HG02588 (cell line): ENCODE data around the gene CLDND2.

Experiments
- ATAC-seq: cut with Tn5 transposase; IDR thresholded peaks from one replicate; pipeline ENCODE4 v1.9.1; 2021; ENCODE audit warnings: mild to moderate bottlenecking, moderate library complexity; ENCODE audit not compliant: unreplicated experiment

The CLDND2 gene

DNA sequence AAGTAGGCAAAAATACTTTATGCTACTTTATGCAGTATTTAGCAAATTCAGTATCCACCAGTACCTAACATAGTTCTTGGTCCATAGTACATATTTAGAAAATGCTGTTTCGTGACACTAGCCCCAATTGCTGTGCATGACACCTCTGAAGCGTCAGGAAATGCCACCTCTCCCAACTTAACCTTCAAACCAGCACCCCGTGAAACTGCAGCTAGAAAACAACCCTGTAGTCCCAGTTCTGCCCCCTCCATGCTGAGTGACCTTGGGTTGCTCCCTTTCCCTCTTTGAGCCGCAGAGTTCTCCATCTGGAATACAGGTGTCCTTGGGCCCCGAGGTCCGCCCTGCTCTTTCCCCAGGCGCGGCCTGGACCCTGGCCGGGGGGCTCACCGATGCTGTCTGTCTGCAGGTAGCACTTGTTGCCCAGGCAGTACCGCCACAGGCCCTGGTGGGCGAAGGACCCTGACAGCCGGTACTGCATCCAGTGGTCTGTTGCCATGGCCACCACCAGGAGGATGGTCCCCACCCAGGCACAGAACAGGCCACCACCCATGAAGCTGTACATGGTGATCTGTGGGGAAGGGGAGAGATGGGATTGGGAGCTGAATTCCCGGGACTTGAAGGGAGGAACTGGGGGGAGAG, 18.2 kb upstream of the CLDND2 start:
- ATAC-seq = no peak

DNA sequence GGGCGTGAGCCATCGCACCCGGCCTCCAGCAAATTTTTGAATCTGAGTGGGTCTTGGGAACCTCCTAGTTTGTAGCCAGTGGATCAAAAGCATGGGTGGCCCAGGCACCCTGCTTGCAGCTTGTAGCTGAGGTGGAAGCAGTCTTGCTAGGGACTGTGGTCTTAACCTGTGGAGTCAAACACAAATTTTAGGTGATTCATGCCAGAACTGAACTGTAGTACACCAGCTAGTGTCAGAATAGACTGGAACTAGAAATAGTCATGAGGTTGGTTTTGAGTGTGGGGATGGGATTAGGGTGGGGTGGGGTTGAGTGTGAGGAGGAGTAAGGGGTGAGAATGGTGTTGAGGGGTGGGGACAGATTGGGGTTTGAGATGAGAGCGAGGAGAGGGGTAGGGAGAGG, 13.2 kb upstream of the CLDND2 start:
- ATAC-seq = no peak

DNA sequence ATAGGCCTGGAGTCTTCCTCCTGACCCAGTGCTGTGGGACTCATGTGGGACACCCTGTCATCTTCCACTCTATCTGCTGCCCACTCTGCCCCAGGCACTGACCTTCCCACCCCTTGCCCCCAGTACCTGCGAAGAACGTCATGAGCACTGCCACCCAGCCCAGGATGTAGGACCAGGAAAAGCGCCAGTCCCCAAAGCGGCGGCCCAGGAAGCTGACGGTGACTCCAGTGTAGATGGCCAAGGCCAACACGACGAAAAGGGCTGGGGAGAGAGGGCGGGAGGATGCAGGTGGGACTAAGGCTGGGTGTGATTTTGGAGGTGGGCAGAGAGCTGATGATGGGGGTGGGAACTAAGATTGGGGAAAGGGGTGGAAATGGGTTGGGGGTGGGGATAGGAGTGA, 11.6 kb upstream of the CLDND2 start:
- no peak for ATAC-seq

DNA sequence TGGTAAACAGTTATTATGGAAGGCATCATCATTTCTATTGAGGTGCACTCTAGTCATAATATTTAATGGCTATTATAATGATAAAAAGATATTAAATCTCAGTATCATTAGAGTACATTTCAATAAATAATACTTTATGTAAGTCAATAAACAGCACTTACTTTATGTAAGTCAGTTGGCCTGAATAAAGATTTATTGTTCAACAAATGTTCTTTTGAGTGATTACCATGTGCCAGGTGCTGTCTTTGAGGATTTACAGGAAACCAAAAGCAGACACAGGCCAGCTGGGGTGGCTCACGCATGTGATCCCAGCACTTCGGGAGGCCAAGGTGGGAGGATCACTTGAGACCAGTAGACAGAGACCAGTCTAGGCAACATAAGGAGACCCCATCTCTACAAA, 8.6 kb upstream of the CLDND2 start:
- no peak for ATAC-seq

DNA sequence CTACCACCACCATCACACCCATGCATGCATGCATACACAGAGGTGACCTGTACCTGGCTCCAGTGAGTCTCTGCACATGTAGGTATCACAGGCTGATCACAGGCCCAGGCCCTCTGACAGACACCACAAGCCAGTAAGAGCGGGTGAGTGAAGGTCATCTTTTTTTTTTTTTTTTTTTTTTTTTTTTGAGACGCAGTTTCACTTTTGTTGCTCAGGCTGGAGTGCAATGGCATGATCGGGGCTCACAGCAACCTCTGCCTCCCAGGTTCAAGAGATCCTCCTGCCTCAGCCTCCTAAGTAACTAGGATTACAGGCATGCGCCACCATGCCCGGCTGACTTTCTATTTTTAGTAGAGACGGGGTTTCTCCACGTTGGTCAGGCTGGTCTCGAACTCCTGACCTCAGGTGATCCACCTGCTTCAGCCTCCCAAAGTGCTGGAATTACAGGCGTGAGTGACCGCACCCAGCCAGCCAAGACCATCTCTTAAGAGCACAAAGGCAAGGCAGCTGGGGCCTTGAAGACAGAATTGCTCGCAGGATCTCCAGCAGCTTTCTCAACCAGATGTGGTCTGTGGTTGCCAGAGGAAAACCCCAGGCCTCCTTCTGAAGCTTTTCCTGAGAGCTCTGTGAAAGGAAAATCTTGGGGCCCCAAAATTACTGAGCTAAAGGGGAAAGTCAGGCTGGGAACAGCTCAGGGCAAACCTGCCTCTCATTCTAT, 6.9 kb upstream of the CLDND2 start:
- no peak for ATAC-seq

DNA sequence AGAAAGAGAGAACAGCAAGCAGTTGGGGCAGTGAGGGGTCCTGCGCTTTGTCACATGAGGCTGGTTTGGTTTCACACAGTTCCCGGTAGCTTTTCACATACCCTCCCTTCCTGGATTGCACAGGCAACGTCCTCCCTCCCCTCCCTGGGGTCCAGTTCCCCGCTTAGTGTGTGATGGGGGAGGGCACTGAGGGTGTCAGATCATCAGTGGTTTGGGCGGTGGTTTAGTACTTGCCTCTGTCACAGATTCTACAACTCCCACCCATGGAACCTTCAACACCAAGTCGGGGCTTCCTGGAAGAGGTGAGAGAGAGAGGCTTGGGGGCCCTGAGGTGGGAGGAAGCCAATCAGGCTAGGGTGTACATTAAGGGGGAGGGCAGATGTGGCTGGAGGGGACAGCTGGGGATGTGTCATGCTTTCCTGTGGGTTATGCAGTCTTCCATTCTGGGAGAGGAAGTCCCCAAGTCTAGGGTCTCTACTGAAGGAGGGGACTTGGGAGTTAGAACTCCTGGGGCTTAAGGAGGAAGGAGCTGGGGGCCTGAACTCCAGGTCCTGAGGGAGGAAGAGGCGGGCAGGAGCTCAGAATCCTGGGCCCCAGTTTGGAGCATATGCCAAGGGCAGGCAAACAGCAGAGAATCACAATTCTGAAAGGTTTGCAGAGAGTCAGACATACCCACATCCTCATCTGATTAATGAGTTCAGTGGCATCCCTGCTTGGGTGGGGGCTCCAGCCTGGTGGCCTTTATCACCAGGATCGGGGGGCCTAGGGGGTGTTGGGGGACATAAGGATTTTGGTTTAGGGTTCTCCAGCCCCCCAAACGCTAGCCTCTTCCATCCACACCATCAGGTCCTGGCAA, 4.1 kb upstream of the CLDND2 start, which contains the start of gene NKG7:
TSS of gene NKG7 (minus strand) at position 6 of the 856 bp plus-strand sequence. CDS start 119 bp downstream, outside the sequence.
- ATAC-seq = no peak

DNA sequence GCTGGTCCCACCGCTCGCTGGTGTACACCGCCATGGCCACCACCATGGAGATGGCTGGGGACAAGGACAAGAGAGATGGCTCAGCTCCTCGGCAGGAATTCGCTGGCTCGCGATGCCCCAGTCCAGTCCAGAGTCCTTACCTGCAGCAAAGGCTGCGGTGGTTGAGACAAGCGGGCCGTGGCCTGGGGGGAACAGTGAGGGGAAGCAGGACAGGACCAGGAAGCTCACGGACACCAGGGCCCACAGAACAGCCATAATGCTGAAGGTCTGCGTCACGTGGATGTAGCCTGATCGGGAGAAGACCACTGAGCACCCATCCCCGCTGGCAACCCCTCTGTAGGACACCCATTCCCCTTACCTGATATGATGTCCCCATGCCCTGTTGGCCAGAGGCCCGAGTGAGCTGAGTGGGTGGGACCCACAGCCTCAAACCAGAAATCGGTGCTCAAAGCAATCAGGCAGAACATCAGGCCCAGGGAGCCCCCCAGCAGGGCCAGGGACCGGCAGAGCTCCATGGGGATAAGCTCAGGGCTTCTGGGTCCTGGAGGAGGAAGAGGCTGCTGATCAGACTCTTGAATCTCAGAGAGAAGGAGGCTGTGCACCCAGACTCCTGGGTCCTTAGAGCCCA, 3.3 kb upstream of the CLDND2 start:
- ATAC-seq = no peak

DNA sequence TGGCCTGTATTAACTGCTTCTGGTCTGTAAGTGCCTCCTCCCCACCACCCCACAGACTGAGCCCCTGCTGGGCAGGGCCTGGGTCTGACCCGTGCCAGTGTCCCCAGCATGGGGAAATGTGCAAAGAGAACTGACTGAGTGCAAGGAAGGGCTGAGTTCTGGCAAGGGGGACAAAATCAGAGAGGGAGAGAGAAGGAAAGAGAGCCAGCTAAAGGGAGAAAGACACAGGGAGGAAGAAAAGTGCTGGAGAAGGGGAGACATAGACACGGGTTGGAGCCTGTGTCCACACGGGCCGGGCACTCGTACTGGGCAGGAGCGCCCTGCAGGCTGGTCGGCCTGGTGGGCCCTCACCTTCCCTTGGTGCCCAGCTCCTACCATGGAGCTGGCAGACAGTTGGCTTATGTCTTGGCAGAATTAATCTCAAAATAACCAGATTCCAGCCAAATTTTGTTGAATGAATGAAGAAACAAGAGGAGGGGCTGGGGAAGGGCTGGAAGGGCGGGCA, 2.4 kb upstream of the CLDND2 start:
- no peak for ATAC-seq

DNA sequence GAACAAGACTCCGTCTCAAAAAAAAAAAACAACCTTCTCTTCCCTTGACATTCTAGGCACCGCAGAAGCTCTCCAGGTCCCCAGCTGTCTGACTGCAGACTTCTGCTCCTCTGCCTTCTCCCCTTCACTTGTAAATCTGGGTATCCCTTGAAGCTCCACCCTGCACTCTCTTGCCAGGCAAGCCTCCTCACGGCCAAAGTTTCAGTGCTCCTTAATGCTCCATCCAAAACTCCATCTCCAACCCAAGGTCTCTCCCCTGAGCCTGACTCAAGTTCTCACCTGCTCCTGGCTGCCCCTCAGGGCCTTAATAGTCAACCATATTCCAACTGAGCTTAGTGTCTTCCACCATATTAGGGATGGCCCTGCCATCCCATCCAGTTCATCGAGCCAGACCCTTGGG, 1.4 kb upstream of the CLDND2 start:
- no peak for ATAC-seq

DNA sequence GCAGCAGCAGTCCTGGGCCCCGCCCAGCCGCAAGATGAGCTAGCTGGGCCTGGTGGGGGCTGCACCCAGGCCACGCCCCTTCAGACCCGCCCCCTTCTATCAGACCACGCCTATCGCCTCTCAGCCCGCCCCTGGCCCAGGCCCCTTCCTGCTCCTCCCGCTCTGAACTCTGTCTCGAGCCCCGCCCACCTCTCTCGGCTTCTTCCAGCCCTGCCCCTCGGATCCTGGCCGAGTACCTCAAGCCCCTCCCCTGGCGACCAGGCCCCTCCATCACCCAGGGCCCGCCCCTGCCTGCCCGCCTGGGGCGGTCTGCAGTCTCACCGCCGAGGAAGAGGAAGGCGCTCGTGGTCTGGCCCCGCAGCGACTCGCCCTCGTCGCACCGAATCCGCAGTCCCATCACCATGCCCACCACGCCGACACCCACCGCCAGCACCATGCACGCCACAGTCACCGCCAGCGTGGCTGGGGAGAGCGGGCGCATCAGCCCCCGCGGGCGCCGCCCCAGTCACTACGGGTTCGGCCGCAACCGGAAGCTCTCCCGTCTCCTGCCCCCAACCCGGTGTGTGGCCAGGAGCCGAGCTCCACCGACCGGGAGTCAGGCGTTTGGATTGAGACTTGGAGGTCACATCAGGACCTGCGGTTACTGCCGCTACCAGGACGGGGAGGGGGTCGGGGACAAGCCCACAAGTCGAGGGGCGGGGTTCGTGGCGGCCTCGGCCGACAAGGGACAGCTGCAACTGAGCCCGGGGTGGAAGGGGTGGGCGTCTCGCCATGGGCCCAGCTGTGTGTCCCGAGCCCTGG, 1.0 kb downstream of the CLDND2 start:
- ATAC-seq = peak; percentile 72

DNA sequence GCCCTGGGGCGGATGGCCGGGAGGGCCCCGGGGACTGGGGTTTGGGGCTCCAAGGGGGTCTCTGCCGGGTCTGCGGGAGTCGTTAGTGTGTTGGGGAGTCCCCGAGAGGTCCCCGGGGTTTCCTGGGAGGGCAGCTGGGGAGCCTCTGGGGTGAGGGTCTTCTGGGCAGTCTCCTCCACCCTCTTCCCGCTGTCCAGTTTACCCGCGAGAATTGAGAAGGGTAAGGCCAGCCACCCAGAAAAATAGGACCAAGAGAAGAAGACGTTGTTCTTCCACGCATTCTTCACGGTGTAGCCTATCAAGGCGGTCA, 1.6 kb downstream of the CLDND2 start:
- ATAC-seq = peak; percentile 8

DNA sequence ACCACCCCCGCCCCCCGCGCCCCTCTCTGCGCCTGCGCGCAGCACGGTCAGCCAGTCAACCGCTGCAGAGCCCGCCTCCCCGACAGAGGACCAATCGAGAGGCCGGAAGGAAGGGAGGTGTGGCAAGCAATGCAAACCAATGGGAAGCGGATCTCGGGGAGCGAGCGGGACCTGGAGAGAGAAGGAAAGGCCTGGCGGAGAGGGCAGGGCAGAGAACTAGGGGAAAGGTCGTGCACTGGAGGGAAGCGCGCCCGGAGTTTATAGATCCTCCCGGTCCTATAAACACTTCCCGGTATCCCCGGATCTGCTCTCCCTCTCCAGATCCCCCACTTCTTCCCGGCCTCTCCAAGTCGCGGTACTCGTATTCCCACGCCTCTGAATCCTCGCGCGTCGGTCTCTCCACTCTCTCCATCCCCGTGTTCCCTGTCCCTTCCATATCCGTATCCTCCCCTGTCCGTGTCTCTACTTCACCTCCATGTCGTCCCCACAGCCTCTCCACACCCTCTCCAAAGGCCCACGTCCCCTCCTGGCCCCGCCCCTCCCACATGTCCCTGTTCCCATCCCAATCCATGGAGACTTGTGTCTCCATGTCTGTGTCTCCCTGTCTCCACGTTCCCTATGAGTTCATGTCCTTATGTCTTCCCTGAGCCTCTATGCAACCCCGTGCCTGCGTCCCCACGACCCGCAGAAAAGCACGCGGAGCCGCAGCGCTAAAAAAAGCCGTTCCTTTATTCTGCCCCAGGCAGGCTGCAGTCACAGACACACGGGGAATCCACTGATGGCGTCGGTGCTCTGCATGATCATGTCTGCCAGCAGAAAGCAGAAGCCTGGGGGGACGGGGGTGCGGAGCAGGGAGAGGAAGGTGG, 2.2 kb downstream of the CLDND2 start:
- ATAC-seq = peak; percentile 49

DNA sequence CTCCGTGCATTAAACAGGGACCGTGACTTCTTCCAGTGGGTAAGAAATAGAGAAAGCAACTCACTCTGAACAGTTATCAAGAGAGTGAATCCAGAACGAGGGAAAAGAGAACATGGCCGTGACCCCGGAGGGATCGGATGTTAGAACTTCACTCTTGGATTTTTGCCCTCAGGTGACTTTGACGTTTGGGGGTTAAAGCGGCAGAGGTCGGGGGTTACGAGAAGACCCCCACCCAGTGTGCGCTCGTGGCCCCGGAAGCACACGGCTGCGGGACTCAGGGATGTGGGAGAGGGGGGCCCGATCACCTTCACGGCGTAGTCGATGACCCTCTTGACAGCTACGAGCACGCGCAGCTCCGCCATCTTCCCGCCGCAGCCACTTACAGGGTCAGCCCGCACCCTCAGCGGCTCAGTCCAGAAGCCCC, 2.8 kb downstream of the CLDND2 start, which contains the start of gene ETFB:
TSS of gene ETFB (minus strand) at position 424 of the 424 bp plus-strand sequence. CDS start at position 362, 62 bp downstream.
- no peak for ATAC-seq

DNA sequence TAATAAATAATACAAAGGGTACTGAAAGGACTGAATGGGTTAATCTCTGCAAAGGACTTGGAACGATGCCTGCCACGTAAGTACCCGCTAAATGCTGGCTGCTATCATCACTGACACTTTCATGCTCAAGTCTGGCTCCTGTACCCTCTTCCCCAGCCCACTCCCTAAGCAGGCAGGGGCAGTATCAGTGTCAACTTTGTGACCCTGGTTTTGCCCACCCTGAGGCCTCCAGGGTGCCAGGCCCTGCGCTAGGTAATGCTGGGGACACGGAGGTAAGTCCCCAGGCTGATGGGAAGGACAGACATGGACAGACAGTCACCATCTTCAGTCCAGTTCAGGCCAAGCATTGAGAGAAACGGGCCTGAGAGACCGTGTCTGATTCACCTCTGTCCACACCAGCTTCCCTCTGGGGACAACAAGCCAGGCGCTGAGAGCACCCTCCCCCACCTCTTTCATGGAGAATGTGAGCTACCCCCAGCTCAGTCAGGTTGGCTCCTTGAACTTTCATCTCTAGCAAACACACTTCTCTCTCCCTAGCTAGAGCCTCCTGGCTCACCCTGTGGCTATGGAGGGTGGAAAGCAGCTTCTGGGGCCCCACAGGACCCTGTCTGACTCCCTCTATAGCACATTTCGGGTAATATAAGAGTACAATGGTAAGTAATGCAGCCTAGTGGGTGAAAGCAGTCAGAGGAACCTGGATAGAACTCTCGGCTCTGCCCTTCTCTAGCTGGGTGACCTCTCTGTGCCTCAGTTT, 3.4 kb downstream of the CLDND2 start:
- no peak for ATAC-seq

DNA sequence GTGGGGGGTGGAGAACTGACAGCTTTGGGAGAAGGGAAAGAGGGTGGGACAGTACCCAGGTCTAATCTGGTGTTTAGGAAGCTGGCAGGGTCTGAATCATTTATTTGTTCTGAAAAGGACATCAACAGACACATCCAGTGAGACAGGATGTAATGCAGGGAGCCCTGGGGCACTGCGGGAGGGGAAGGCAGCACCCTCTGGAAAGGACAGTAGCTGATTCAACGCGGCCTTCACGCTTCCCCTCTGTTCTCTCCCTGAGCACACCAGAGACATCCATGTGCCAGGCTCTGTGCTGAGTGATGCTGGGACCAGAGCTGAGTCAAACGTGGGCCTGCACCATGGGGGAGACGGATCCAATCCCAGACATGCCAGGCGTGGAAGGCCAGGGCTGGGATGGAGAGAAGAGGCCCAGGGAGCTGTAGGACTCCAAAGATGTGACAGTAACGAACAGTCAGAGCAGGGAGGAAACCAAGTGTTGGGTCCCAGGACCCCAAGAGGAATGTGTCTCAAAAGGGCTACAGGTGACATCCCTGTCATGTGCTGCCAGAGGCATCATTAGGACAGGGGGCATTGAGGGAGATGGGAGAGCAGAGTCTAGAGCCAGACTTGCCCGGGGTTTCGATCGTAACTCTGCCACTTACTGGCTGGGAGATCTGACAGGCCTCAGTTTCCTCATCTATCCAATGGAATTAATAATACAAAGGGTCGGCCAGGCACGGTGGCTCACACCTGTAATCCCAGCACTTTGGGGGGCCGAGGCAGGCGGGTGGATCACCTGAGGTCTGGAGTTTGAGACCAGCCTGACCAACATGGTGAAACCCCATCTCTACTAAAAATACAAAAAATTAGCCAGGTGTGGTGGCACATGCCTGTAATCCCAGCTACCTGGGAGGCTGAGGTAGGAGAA, 4.3 kb downstream of the CLDND2 start:
- no peak for ATAC-seq

DNA sequence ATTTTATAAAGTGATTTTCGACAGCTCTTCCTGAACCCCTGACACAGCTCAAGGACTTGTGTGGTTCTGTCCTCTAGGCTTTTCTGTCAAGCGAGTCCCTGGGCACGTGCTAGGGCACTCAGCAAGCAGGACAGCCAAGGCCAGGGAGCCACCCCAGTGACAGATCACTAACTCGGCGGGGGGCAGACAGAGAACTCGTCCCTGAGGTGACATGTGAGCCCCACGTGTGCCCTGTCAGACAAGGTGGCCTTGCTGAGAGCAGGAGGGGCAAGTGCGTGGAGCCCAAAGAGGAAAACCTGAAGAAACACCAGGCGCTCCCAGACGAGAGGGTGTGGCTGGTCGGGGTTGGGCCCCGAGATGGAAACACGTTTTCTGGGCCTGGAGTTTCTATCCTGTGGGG, 7.6 kb downstream of the CLDND2 start:
- no peak for ATAC-seq

DNA sequence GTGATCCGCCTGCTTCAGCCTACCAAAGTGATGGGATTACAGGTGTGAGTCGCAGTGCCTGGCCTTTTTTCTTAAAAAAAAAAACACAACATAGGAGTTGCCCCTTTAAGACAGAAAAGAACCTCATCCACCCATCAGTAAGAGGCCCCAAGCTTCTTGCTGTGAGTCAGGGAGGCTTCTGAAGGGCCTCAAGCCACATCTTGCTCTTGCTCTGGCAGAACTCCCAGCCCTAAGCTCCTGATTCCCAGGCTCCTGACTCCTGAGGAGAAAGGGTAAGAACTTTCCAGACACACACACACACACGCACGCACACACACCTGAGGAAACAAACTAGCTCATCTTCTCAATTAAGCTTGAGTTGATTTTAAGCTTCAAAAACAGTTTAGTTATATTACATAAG, 9.5 kb downstream of the CLDND2 start:
- no peak for ATAC-seq

DNA sequence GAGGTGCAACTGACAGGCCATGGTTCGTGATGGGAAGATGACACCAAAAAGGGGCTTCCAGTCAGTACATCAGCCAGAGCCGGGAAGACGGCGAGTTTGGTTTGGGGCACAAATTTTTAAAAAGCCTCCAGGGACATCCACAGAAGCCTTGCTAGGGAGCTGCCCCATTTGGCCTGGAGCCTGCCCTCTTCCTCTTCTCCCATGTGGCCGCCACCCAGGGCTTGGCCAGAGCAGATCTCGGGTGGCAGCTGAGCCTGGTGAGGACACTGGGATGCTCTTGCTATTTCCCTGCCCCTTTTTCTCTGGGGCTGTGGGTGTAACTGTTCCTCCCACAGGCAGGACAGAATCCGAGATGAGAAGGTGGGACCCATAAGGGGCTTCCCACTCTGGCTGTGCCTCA, 10.9 kb downstream of the CLDND2 start:
- no peak for ATAC-seq
